Fibroblast of skin of abdomen (primary cell): ENCODE measurements around the gene DACH1.
A peak's percentile ranks its signal among the peaks of the same experiment; 100 is the strongest.

Source experiments
- DNase-seq: peaks from one replicate; pipeline ENCODE4 v3.0.0-alpha.2; 2013

The DACH1 gene

DNA sequence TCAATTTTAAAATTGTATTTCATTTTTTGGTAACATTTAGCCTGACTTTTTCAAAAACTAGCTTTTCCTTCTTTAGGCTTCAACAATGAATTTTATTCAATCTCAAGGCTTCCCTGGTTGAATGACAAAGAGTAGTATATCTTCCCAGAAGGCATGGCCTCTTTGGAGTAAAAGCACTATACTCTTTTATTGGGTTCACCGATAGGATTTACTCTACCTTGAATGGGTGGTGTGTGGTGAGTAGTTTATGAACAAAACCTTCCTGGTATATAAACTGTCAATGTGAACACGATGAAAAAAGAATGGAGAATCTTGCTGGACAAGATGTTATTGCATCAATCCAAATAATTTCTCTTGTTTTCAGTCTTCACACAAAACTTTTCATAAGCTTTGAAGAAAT lies 167.7 kb downstream of the DACH1 start:
- no peak for DNase-seq

DNA sequence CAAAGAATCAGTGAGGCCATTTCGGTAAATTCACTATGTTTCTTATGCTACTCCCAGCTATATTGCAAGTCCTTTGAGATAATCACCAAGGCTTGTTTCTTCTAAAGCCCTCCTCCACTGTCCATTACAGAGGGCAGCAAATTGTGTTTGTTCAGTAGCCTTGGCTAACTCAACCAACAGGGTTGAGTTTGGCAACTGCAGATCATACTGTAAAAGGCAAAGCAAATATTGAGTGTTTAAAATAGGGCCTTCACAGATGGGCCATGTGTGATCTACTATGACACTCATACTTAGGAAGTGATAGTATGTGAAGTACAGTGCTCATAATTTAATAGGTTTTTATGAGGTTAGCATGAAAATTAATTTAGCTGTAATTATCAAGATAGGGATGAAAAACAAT lies 171.3 kb downstream of the DACH1 start:
- DNase-seq: no peak

GRCh38 chr13:71685072-71685471 lies 181.9 kb downstream of the DACH1 start:
- DNase-seq: no peak

- no peak for DNase-seq
These were observed 184.9 kb downstream of the DACH1 start for GRCh38 chr13:71681901-71682613.

DNA sequence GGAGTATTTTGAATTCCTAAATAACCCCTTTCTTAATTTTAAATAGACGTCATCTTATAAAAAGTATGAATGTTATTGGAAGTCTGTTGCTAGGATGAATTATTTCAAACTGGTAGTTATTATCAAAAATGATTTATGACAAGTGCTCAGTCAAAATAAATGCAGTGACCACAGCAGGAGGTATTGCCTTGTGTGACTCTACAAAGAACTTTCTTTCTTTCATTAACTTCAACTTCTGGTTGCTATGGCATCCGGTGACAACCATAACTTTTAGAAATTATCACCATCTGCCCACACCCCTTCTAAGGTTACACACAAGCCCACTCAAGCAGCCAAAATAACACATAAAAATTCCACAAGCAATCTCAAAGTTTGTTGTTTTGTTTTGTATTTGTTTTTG lies 189.9 kb downstream of the DACH1 start:
- no peak for DNase-seq

GRCh38 chr13:71672512-71672911 lies 194.5 kb downstream of the DACH1 start:
- no peak for DNase-seq

DNA sequence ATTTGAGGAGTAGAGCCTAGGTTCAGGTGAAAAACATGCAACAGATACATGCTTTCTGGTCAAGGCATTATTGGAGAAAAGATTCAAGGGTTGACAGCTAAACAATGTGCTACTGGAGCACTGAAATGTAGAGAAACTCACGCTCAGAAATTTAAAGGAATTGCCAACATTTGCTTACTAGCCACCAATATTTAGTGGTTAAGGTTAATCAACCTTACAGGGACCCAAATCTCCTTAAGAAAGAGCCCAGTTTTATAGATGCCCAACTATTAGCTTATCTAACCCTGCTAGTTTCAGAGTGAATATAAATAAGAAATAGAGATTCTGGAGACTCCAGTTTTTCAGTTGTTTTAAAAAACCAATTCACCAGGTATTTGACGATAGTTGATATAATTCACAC lies 203.6 kb downstream of the DACH1 start:
- no peak for DNase-seq

DNA sequence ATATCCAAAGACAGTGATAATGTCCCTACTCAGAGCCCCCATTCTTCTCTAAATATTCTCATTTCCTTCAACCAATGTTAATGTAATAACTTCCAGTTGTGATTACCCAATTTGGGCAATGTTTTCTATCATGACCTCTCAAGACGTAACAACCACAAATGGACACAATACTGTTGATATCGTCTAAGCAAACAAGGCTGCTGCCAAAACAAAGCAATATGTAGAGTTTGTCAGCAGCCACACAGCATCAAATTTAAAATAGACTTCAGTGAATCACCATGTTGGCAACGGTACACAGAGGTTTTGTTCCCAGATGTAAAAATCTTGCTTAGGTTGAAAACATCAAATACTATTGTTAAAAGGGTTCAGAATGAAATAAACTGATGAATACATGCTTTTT lies 205.1 kb downstream of the DACH1 start:
- peak; percentile 8 for DNase-seq

GRCh38 chr13:71659404-71659803 lies 207.6 kb downstream of the DACH1 start:
- DNase-seq: peak; percentile 13

- DNase-seq: no peak
These were observed 221.5 kb downstream of the DACH1 start for GRCh38 chr13:71645467-71645866.

- DNase-seq: no peak
These were observed 222.4 kb downstream of the DACH1 start for GRCh38 chr13:71644579-71644978.

DNA sequence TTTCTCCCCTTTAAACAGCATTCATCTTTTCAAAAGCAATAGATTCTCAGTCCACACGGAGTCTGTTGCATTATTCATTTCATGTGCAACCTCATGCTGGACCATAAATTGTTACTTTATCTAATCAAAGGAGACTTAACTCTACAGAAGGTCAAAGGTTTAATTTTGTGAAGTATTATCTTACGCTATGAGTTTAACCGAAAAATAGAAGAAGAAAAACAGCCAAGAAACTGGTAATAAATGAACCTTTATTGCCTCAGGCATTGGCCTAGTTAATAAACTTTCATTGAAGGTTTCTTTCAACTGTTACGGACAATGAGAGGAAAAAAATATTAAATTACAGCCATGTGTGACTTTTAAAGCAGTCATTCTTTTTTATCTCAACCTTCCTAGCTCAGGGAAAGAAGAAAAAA lies 223.6 kb downstream of the DACH1 start:
- no peak for DNase-seq

DNA sequence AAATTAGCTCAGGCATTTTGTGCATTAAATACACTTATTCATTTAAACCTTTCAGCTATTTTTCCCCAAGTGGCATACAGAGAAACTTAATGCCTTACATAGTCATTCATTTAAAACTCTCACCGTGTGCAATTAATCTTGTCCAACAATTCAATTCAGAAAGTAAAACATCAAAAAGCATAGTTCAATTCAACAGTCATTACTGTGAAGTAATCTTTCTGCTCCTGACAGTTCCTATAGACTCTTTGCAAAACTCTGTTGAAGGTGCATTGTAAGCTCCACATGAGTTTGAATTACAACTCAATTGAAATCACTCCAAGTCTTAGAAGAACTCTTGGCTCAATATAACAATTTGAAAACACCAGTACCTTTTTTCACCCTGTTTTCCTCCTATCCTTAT lies 228.3 kb downstream of the DACH1 start:
- DNase-seq: no peak

DNA sequence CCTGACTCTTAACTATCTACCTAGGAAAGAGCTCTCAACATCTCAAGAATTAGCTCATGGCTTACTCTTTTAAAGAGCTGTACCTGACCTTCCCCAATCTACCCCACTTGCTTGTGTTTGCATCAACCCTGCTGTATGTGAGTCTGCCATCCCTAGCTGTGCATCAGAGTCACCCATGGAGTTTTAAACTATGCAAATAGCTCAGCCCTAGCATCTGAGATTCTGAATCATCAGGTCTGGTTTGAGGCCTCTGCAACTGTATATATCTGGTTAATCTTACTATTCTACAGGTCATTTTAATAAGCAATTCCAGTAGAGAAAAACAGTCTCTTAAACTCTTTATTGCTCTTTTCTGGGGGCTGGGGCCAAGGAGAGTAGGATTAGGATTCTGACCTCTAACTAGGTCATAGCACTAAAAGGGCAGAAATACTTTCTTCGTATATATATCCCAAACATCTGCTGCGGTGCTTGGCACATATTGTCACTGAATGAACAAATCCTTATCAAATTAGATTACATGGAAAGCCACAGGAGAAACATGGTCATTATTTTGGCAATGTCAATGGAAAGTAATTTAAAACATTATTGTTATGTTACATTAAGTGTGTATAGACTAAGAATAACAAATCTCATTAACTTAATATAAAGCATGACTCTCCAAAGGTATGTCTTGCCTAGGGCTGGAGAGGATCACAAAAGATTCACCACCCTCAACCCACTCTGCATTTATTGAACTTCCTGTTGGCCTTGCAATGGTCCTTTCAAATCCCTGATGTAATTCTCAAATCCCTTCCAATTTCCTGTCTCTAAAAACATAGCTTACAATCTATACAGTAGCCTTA lies 232.2 kb downstream of the DACH1 start:
- DNase-seq: peak; percentile 8

- no peak for DNase-seq
These were observed 232.8 kb downstream of the DACH1 start for GRCh38 chr13:71634182-71634581.

GRCh38 chr13:71632721-71633120 lies 234.3 kb downstream of the DACH1 start:
- no peak for DNase-seq

DNA sequence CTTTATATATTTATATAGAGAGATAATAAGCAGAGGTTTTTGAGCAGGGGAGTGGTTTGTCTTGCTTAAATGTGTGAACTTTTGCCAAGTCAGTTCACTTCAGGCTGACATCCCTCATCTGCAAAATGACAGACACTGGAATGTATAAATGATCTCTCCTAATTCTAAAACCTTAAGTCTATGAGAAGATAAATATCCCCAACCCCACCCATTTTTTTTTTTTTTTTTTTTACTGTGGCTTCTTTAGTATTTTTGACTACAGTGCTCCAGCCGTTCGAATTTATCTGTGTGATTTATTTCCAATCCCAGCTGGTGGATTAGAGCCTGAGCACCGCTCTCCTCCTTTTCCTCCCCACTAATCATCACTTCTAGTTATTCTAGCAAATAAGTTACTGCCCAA lies 234.8 kb downstream of the DACH1 start:
- DNase-seq: peak; percentile 4

- DNase-seq: no peak
These were observed 237.8 kb downstream of the DACH1 start for GRCh38 chr13:71629167-71629566.

DNA sequence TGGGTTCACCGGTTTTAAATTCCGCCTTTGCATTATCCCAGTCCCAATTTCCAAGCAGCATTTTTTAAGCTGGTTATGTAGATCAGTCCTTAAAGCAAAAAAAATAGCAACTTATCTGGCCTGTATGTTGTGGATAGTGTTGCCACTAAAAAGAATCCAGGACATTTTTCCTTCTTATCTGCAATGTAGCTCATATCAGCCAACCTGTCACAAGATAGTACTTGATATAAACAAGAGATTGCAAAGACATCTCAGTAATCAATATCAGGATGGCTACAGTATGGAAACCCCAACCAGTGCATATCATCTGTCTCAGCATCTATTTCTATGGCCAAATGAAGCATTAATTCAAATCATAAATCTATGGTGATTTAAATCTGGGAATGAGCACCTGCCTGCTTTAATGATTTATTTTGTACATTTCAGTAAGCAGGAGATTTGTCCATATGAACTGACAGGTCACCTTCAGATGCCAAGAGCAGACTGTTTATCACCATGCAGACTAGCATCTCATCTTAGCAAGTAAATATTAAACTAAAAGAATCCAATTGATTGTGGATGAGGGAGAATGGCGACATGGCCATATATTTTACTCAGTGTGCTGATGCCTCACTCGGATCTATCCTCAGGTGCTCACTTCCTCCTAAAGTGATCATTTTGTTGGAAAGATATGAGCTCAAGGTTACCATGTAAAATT lies 240.4 kb downstream of the DACH1 start:
- no peak for DNase-seq

DNA sequence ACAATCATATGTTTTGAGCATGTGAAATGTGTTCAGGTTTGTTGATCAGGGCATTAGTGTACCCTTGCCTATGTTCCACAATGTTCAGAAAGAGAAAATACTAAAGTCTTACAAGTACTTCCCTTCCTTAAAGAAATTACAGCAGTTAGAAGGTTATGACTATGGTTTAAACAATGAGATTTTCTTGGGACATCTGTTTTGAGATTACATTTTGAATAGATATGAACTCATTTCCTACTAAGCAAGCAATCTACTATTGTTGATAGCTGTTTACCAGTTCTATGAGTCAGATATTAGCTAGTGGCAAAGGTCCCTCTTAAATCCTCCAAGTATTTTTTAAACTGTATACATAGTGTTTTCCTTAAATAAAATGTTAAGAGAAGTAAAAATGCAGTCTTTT lies 241.3 kb downstream of the DACH1 start:
- DNase-seq: peak; percentile 23

- no peak for DNase-seq
These were observed 242.1 kb downstream of the DACH1 start for GRCh38 chr13:71624653-71625600.
